Measurements from ENCODE around the gene KCNJ4.
A peak's percentile ranks its signal among the peaks of the same experiment; 100 is the strongest.
"Not testable (repeated sequence)": the region's sequence is repeated elsewhere in the genome, so short reads cannot be mapped to it uniquely, and the experiment has no call there.

KCNJ4 gene

DNA sequence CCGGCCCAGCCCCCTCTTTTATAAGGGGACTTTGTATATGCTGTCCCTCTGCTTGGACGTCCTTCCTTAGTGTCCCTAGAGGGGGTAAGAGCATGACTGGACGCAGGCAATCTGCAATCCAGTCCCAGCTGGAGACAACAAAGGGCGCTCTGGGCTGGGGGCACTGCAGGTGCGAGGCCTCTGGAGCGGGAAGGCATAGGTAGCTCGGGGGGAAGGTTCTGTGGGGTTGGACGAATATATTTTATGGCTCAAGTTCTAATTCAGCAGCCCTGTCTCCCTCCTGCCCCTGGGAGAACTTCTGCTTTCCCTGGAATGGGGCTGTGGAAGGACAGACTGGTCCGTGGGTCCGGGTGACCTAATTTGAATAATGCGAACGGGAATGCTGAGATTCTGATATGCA is 40.0 kb downstream of the KCNJ4 start:
- no peak for DNase-seq (ENCODE audit: low spot score)
- TF ChIP-seq, protein P1, sequence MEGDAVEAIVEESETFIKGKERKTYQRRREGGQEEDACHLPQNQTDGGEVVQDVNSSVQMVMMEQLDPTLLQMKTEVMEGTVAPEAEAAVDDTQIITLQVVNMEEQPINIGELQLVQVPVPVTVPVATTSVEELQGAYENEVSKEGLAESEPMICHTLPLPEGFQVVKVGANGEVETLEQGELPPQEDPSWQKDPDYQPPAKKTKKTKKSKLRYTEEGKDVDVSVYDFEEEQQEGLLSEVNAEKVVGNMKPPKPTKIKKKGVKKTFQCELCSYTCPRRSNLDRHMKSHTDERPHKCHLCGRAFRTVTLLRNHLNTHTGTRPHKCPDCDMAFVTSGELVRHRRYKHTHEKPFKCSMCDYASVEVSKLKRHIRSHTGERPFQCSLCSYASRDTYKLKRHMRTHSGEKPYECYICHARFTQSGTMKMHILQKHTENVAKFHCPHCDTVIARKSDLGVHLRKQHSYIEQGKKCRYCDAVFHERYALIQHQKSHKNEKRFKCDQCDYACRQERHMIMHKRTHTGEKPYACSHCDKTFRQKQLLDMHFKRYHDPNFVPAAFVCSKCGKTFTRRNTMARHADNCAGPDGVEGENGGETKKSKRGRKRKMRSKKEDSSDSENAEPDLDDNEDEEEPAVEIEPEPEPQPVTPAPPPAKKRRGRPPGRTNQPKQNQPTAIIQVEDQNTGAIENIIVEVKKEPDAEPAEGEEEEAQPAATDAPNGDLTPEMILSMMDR (IDR thresholded peaks at IDR 0.05; ENCODE audit: borderline replicate concordance, control extremely low read depth, extremely low read depth, insufficient read depth, missing control alignments): no peak
- in situ Hi-C loops (cut with MboI; ENCODE audit: low sequenced_read_pairs, unreplicated experiment): no loop called here

DNA sequence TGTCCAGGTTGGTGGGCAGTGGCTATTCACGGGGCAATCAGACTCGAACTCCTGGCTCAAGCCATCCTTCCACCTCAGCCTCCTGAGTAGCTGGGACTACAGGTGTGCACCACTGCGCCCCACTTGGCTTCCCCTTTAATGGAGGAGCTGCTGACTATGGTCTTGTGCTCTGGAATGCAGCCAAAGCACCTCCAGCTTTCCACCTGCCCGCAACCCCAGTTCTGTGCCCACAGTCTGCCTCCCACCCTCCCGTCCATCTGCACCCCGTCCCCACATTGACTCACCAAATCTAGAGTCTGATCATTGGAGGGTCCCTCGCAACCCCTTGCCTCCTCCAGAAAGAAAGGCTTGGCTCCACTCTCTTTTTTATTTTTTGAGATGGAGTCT is 41.0 kb downstream of the KCNJ4 start:
- TF ChIP-seq, protein P1 (IDR thresholded peaks at IDR 0.05; ENCODE audit: borderline replicate concordance, control extremely low read depth, extremely low read depth, insufficient read depth, missing control alignments): no peak
- in situ Hi-C loops (cut with MboI; ENCODE audit: low sequenced_read_pairs, unreplicated experiment): no loop called here
- DNase-seq (ENCODE audit: low spot score): no peak

DNA sequence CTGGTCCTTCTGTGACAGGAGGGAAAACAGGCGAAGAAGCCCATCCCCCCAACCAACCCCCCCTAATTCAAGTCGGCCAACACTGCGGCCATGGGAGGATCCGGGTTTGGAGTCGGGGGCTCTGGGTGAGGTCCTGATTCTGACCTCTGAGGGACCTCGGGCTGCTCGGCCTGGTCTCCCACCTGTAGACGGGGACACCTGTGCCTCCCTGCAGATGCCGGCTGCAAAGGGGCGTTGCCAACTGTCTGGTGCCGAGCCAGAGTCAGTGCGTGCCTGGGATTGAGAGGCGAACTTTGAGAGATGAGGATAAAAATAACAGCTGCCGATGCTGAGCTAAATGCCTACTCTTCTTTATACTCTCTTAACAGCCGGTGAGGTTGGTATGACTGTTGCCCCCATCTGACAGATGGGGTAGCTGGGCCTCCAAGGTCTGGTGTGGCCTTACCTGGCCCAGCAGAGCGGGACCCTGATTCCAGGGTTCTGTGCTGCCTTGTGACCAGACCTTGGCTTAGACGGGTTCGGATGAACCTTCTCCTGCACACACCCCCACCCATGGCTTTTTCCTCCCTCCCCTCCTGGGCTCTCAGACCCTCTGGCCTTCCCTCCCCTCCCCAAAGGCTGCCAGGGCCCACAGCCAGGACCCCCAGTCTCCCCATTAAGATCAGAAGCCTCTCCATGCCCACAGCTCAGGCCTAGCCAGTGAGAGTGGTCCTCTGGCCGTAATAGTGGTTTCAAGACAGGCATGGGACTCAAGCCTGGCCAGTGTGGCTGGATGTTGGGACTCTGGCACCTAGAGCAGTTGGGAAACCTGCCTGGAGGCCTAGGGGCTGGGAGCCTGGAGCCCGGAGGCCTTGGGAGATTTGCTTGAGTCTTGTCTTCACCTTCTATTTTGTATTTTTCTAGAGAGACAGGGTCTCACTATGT is 41.7 kb downstream of the KCNJ4 start:
- in situ Hi-C loops (cut with MboI; ENCODE audit: low sequenced_read_pairs, unreplicated experiment): no loop called here
- DNase-seq (ENCODE audit: low spot score): no peak
- TF ChIP-seq, protein P1 (IDR thresholded peaks at IDR 0.05; ENCODE audit: borderline replicate concordance, control extremely low read depth, extremely low read depth, insufficient read depth, missing control alignments): no peak

DNA sequence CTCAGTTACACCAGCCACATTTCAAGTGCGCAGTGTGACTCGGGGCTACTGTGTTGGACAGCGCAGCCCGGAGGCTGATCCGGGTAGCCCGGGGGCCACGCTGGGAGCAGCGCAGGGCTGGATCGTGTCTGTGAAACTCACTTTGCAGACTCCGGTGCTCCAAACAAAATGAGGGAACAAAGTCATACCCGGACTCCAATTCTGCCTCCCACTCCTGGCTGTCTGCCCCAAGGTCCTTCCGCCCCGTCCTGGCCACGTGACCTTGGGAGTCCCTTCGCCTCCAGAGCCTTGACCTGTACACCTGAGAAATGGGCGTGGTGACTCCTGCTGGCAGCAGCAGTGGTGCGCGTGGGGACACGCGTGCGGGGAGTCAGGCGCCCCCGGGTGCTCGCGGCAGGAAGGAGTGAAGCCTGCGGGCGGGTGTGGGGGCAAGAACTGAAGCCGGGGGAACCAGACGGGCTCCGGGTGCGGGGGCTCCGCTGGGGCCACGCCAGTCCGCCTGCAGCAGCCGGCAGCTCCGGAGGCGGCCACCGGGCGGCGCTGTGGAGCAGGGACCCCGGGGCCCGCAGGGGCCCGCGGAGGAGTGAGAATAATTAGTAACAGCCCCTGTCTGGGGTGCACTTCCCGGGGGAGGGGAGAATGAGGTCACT is 42.4 kb downstream of the KCNJ4 start:
- TF ChIP-seq, protein P1 (IDR thresholded peaks at IDR 0.05; ENCODE audit: borderline replicate concordance, control extremely low read depth, extremely low read depth, insufficient read depth, missing control alignments): peak; percentile 58
- in situ Hi-C loops (cut with MboI; ENCODE audit: low sequenced_read_pairs, unreplicated experiment): no loop called here
- DNase-seq (ENCODE audit: low spot score): peak; percentile 87

DNA sequence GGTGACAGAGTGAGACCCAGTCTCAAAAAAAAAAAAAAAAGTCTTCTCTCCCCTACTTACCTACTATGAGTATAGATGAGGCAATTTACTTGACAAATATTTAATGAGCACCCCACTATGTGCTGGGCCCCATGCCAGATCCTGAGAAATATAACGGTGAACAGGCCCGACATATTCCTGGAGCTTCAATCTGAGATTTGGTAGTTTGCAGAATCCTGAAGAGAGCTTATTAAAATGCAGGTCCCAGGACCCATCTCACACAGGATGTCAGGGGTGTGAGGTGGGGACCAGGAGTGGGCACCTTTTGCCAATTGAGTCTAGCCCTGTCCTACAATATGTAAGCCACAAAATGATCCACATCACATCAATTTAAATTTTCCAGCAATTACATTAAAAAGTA is 44.0 kb downstream of the KCNJ4 start:
- TF ChIP-seq, protein P1 (IDR thresholded peaks at IDR 0.05; ENCODE audit: borderline replicate concordance, control extremely low read depth, extremely low read depth, insufficient read depth, missing control alignments): no peak
- in situ Hi-C loops (cut with MboI; ENCODE audit: low sequenced_read_pairs, unreplicated experiment): no loop called here
- DNase-seq (ENCODE audit: low spot score): no peak

DNA sequence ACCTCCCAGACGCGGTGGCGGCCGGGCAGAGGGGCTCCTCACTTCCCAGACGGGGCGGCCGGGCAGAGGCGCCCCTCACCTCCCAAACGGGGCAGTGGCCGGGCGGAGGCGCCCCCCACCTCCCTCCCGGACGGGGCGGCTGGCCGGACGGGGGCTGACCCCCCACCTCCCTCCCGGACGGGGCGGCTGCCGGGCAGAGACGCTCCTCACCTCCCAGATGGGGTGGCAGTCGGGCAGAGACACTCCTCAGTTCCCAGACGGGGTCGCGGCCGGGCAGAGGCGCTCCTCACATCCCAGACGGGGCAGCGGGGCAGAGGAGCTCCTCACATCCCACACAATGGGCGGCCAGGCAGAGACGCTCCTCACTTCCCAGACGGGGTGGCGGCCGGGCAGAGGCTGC is 45.1 kb downstream of the KCNJ4 start:
- in situ Hi-C loops (cut with MboI; ENCODE audit: low sequenced_read_pairs, unreplicated experiment); DNase-seq (ENCODE audit: low spot score): not testable (repeated sequence)

DNA sequence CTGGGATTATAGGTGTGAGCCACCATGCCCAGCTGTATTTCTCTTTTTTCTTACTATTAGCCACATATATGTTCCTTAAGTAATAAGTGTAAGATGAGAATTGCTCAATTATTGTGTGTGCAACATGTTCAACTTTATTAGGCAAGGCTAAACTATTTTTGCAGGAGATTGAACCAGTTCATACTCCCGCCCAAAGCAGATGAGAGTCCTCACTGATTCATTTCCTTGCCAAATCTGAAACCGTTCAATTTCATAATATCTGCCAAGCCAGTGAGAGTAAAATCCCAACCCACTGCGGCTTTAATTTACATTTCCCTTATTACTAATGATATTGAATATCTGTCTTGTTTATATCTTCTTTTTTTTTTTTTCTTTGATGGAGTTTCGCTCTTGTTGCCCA is 48.4 kb downstream of the KCNJ4 start:
- in situ Hi-C loops (cut with MboI; ENCODE audit: low sequenced_read_pairs, unreplicated experiment): no loop called here

More for the DNA sequence above, 48.4 kb downstream of the KCNJ4 start:
- TF ChIP-seq, protein P1 (IDR thresholded peaks at IDR 0.05; ENCODE audit: borderline replicate concordance, control extremely low read depth, extremely low read depth, insufficient read depth, missing control alignments): no peak
- no peak for DNase-seq (ENCODE audit: low spot score)

All from GM13976 (cell line).